Skeletal muscle tissue (tissue), 4 donors: ENCODE data around the gene TSC22D1. TPM values are rescaled to one million over a fixed set of nuclear protein-coding genes. Genes with fewer than 3 reads are reported as not detected.

Experiments used
- H3K27ac ChIP-seq: one replicate; pipeline ENCODE4 v1.7.0; 2013; ENCODE audit warnings: mild to moderate bottlenecking, low read depth, low read length, inconsistent platforms
- H3K27me3 ChIP-seq, 3 donors: one replicate each; pipeline ENCODE4 v1.7.0; 2013; ENCODE audit warnings: low read length in 3 of 3; ENCODE audit not compliant: control insufficient read depth in 3 of 3, insufficient read depth in 3 of 3
- H3K36me3 ChIP-seq, 3 donors: one replicate each; pipeline ENCODE4 v1.7.0; 2013; ENCODE audit warnings: low read length in 3 of 3; ENCODE audit not compliant: control insufficient read depth in 3 of 3, insufficient read depth in 3 of 3
- H3K4me1 ChIP-seq, 3 donors: one replicate each; pipeline ENCODE4 v1.7.0; 2013; ENCODE audit warnings: low read length in 3 of 3, mild to moderate bottlenecking in 3 of 3; ENCODE audit not compliant: control insufficient read depth in 3 of 3, insufficient read depth in 3 of 3
- H3K4me3 ChIP-seq, 3 donors: one replicate each; pipeline ENCODE4 v1.7.0; 2013; ENCODE audit warnings: low read length in 3 of 3
- H3K9ac ChIP-seq, 3 donors: one replicate each; pipeline ENCODE4 v1.7.0; 2013; ENCODE audit warnings: low read length in 3 of 3, mild to moderate bottlenecking in 3 of 3, moderate library complexity in 2 of 3, low read depth in 1 of 3
- H3K9me3 ChIP-seq, 3 donors: one replicate each; pipeline ENCODE4 v1.7.0; 2013; ENCODE audit warnings: low read length in 3 of 3; ENCODE audit not compliant: control insufficient read depth in 3 of 3
- total RNA-seq: library from RNA; depleted of rRNA; stranded (reverse); fragments of >200 nt; gene quantifications from one replicate; pipeline ENCODE4 v1.2.3, GENCODE V29; 2014
- donor health status: Osteomylitis.

TSC22D1 gene
- total RNA-seq, 1 donor from 2014 or later: 69.4 TPM

DNA sequence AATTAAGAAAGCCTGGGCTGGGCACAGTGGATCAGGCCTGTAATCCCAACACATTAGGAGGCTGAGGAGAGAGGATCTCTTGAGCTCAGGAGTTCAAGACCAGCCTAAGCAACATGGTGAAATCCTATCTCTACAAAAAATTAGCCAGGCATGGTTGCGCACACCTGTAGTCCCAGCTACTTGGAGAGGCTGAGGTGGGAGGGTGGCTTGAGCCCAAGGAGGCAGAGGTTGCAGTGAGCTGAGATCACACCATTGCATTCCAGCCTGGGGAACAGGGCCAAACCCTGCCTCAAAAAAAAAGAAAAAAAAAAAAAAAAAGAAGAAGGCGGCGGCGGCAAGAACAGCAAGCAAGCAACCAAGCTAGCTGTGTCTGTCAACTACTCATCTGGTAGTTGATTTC, 26.7 kb downstream of the TSC22D1 start:
- Histone ChIP-seq H3K27me3 (no peaks in the 10 kb centered on the region), H3K27ac (no peak overlapping the region), H3K9me3 (no peaks in the 10 kb centered on the region)

DNA sequence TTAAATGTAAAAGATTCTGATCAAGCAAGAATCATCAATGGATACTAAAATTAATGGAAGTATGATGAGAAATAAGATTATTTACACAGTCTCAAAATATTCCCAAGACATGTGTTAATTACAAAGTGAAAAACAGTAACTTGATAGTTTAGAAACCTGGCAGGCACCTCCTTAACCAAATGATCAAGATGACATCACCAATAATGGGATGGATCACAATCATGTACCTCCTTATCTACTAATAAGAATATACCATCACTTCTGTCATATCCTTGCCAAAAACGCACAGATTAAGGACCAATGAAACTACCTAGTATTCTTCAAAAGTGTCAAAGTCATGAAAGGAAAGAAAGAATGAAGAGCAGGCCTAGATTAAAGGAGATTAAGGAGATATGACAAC, 30.0 kb downstream of the TSC22D1 start:
- Histone ChIP-seq H3K9me3 (no peaks in the 10 kb centered on the region), H3K36me3 (no peaks in the 10 kb centered on the region), H3K4me1 (peaks cover 2 to 5% (median 4%) of the 10 kb centered on the region in 3 donors), H3K27me3 (no peaks in the 10 kb centered on the region), H3K9ac (no peak overlapping the region), H3K27ac (no peak overlapping the region), H3K4me3 (no peak overlapping the region)

More for the DNA sequence above, 26.7 kb downstream of the TSC22D1 start:
- Histone ChIP-seq H3K9ac (no peak overlapping the region), H3K36me3 (peaks cover 0 to 3% (median 0%) of the 10 kb centered on the region in 3 donors), H3K4me1 (peaks cover 0 to 2% (median 0%) of the 10 kb centered on the region in 3 donors), H3K4me3 (no peak overlapping the region)

DNA sequence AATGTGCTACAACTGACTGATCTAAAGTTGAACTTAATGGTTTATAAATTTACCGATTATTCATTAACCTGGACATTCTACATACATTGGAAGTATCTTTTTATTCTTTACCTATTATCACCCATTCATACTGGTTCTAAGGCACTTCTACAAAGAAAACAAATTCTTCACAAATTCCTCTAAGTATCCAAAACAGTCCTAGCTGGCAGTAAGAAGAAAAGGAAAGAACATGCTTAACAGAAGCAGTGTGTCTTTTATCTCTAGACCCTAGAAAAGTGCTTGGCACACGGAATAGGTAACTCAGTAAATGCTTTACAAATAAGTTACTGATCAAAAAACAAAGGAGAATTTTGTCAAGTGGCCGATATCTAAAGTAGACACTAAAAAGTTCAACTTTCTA, 32.8 kb downstream of the TSC22D1 start:
- H3K4me1 ChIP-seq: peaks cover 0 to 5% (median 4%) of the 10 kb centered on the region in 3 donors
- H3K27ac ChIP-seq: no peak overlapping the region
- H3K4me3 ChIP-seq: no peak overlapping the region
- no peak overlapping the region for H3K9ac ChIP-seq
- no peaks in the 10 kb centered on the region for H3K9me3 ChIP-seq
- no peaks in the 10 kb centered on the region for H3K27me3 ChIP-seq
- H3K36me3 ChIP-seq: no peaks in the 10 kb centered on the region

- no peaks in the 10 kb centered on the region for H3K27me3 ChIP-seq
- no peak overlapping the region for H3K9ac ChIP-seq
- no peak overlapping the region for H3K27ac ChIP-seq
- peaks cover 0 to 5% (median 4%) of the 10 kb centered on the region in 3 donors for H3K4me1 ChIP-seq
- H3K4me3 ChIP-seq: no peak overlapping the region
- no peaks in the 10 kb centered on the region for H3K36me3 ChIP-seq
- H3K9me3 ChIP-seq: no peaks in the 10 kb centered on the region
Measured at GRCh38 chr13:44542361-44542760, 33.8 kb downstream of the TSC22D1 start.

DNA sequence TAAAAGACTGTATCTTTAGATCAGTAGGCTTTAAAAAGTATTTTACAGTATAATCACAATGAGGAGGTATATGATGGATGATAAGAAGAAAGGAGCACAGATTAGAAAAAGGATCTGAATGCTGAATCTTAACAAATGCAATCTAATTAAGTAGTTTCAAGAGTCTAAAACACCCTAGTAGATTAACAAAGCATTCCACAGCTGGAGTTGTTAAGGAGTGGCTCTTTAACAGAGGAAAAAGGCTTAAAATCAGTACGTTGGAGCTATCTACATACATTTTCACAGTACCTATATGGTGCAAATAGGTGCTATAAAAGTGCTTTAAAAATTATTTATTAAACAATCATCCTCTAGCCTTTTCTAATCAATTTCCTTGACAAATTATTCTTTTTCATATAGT, 34.5 kb downstream of the TSC22D1 start:
- no peaks in the 10 kb centered on the region for H3K9me3 ChIP-seq
- peak overlapping the region; percentile 2 for H3K27ac ChIP-seq
- no peaks in the 10 kb centered on the region for H3K36me3 ChIP-seq
- no peak overlapping the region for H3K9ac ChIP-seq
- H3K4me3 ChIP-seq: no peak overlapping the region
- no peaks in the 10 kb centered on the region for H3K27me3 ChIP-seq
- peaks cover 0 to 5% (median 4%) of the 10 kb centered on the region in 3 donors for H3K4me1 ChIP-seq

DNA sequence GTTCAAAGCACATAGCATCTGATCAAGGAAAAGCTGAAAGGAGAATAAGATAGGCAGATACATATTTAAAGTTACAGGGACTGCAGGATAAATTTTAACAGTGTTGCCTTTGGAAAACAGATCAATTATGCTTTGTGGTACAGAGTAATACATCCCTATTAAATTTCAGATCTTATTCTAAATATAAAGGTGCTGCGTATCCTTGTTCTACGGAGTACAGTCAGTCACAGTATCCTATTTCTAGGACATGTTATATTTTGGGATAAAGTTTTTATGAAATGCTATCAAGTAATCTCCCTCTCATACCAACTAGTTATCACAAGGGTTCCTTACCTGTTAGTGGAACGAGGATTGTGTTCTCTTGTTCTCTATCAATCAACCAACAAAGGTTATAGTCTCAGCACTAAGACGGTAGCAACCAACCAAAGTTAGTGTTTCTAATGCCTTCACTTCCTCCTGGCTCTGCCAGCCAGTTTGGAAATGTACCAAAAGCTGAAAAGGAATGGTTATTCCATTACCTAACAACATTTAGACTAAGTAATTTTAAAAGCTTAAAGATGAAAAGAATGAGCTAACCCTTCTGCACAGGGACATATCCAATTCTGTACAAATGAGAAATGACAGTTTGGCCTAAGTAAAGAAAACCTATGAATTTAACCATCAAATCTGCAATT, 35.2 kb downstream of the TSC22D1 start:
- Histone ChIP-seq H3K4me3 (no peak overlapping the region), H3K36me3 (no peaks in the 10 kb centered on the region), H3K9me3 (no peaks in the 10 kb centered on the region), H3K27ac (peak overlapping the region; percentile 2), H3K4me1 (peaks cover 0 to 5% (median 4%) of the 10 kb centered on the region in 3 donors), H3K27me3 (no peaks in the 10 kb centered on the region), H3K9ac (no peak overlapping the region)

- Histone ChIP-seq H3K27ac (no peak overlapping the region), H3K36me3 (no peaks in the 10 kb centered on the region), H3K9ac (no peak overlapping the region), H3K4me3 (no peak overlapping the region), H3K4me1 (peaks cover 0 to 2% (median 0%) of the 10 kb centered on the region in 3 donors), H3K9me3 (no peaks in the 10 kb centered on the region), H3K27me3 (no peaks in the 10 kb centered on the region)
Measured at GRCh38 chr13:44537248-44537647, 38.9 kb downstream of the TSC22D1 start.

DNA sequence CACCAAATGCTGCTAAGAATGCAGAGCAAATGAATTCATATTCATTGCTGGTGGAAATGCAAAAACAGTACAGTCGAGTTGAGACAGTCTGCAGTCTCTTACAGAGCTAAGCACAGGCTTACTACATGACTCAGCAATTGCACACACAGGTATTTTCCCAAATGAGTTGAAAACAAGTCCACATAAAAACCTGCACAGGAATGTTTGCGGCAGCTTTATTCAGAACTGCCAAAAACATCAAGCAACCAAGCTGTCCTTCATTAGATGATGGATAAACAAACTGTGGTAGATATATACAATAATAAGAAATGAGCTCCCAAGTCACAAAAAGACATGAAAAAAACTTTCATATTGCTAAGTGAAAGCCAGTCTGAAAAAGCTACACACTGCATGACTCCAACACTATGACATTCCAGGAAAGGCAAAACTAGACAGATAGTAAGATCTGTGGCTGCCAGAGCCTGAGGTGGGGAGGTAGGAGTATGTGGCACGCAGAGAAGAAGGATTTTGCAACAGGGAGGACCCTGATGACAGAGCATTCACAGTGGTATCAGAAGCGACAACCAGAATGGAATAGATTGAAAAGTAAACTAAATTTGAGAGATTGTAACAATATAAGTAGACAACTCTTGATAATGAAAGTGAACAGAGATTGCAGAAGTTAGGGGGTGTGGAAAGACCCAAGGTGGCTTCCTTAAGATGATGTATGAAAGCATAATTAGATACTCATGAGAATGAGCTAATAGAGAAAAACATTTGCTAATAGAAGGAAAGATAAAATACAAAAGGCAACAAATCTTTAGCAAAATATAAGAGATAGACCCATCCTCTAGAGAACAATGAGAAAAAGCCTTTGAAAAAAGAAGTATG, 52.7 kb downstream of the TSC22D1 start:
- Histone ChIP-seq H3K9ac (no peak overlapping the region), H3K27me3 (no peaks in the 10 kb centered on the region), H3K4me1 (peaks cover 15 to 17% (median 16%) of the 10 kb centered on the region in 3 donors), H3K27ac (no peak overlapping the region), H3K4me3 (peak overlapping the region in 1 of 3 donors; percentile 18), H3K36me3 (no peaks in the 10 kb centered on the region), H3K9me3 (no peaks in the 10 kb centered on the region)

GRCh38 chr13:44519642-44520041, 56.5 kb downstream of the TSC22D1 start:
- H3K27me3 ChIP-seq: no peaks in the 10 kb centered on the region
- H3K36me3 ChIP-seq: no peaks in the 10 kb centered on the region
- H3K9ac ChIP-seq: no peak overlapping the region
- no peak overlapping the region for H3K4me3 ChIP-seq
- H3K9me3 ChIP-seq: no peaks in the 10 kb centered on the region
- no peak overlapping the region for H3K27ac ChIP-seq
- peaks cover 15 to 19% (median 17%) of the 10 kb centered on the region in 3 donors for H3K4me1 ChIP-seq

- no peak overlapping the region for H3K4me3 ChIP-seq
- H3K27me3 ChIP-seq: no peaks in the 10 kb centered on the region
- no peak overlapping the region for H3K9ac ChIP-seq
- peaks cover 2 to 6% (median 5%) of the 10 kb centered on the region in 3 donors for H3K4me1 ChIP-seq
- no peaks in the 10 kb centered on the region for H3K9me3 ChIP-seq
- H3K36me3 ChIP-seq: no peaks in the 10 kb centered on the region
- H3K27ac ChIP-seq: no peak overlapping the region
Measured at GRCh38 chr13:44516771-44517170, 59.4 kb downstream of the TSC22D1 start.
